Immature natural killer cell (primary cell): ENCODE data around the gene CENPC. TPM values are rescaled to one million over a fixed set of nuclear protein-coding genes. Genes with fewer than 3 reads are reported as not detected.
"Not testable (repeated sequence)": the region's sequence is repeated elsewhere in the genome, so short reads cannot be mapped to it uniquely, and the experiment has no call there.

Experiments
- DNase-seq, 3 donors: peaks; one replicate each; pipeline ENCODE4 v3.0.0; 2022; ENCODE audit warnings: mixed read lengths in 1 of 3
- H3K27ac Mint-ChIP-seq, 6 donors: one replicate each; pipeline ENCODE4 v1.8.0; 2020; ENCODE audit warnings: mixed read lengths in 6 of 6, mild to moderate bottlenecking in 5 of 6, inconsistent platforms in 4 of 6, moderate library complexity in 3 of 6
- H3K27me3 Mint-ChIP-seq, 3 donors: one replicate each; pipeline ENCODE4 v1.8.0; 2020 to 2021; ENCODE audit warnings: low read depth in 3 of 3, mild to moderate bottlenecking in 3 of 3, mixed read lengths in 3 of 3, moderate library complexity in 3 of 3, inconsistent platforms in 1 of 3
- H3K36me3 Mint-ChIP-seq, 3 donors: one replicate each; pipeline ENCODE4 v1.8.0; 2020; ENCODE audit warnings: mixed read lengths in 3 of 3, inconsistent platforms in 2 of 3, mild to moderate bottlenecking in 2 of 3
- H3K4me1 Mint-ChIP-seq, 2 donors: one replicate each; pipeline ENCODE4 v1.8.0; 2020; ENCODE audit warnings: inconsistent platforms in 2 of 2, mild to moderate bottlenecking in 2 of 2, mixed read lengths in 2 of 2, moderate library complexity in 1 of 2
- H3K4me3 Mint-ChIP-seq, 5 donors: one replicate each; pipeline ENCODE4 v1.8.0; 2020; ENCODE audit warnings: mild to moderate bottlenecking in 5 of 5, mixed read lengths in 5 of 5, inconsistent platforms in 3 of 5, moderate library complexity in 3 of 5
- H3K9me3 Mint-ChIP-seq, 6 donors: one replicate each; pipeline ENCODE4 v1.8.0; 2020; ENCODE audit warnings: mild to moderate bottlenecking in 6 of 6, mixed read lengths in 6 of 6, inconsistent platforms in 4 of 6, moderate library complexity in 3 of 6
- polyA plus RNA-seq, 3 donors: library from polyadenylated mRNA; unstranded; fragments of 300-500 nt; fragmentation: Illumina TruSeq; gene quantifications; one replicate each; pipeline ENCODE4 v1.2.3, GENCODE V29; 2021

CENPC gene
- polyA plus RNA-seq, 3 donors from 2014 or later = 6.6 to 21.9 (median 14.2) TPM

DNA sequence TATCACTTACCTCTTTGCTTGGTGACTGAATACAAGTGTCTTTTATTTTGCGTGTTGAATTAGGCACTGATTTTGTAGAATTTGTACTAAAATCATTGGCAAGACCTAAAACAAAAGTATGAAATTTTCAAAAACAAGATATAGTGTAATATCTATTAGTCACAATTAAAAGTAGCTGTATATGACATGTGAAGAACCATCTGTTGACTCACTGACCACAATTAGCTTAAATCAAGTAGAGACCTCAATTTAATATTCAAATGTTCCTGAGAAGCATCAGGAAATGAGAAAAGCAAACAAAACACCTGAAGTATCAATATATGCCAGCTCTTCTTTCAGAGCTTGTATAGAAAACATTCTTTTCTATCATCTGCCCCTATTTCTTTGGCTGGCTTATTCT lies 5.5 kb downstream of the CENPC start:
- peaks cover 32 to 70% of the 10 kb centered on the region in 2 donors for H3K4me1 Mint-ChIP-seq

DNA sequence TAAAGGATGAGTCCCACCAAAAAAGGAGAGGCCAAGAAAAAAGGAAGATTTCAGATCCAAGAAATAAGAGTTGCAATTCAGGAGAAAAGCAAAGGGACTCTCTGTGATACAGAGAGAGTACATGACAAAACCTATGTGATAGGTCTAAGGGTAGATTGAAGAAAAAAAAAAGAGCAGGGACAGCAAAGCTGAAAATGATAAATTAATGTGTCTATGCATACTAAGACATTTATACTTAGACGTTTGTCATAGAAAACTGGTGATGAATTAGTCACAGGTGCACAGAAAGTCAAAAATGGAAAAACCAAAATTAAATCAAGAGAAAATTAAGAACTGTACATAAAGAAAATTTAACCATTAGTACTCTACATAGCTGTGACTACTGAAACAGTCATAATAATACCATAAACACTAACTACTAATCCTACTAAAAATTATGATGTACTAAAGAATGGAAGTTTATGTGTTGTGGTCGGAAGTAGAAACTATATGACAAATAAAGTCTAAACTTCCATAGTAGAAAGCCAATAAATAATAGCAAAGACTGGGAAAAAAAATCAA lies 9.9 kb downstream of the CENPC start:
- H3K9me3 Mint-ChIP-seq = no peaks in the 10 kb centered on the region
- no peak overlapping the region for H3K4me3 Mint-ChIP-seq
- no peak for DNase-seq
- H3K27ac Mint-ChIP-seq = no peak overlapping the region
- H3K36me3 Mint-ChIP-seq = peaks cover 40 to 58% (median 41%) of the 10 kb centered on the region in 3 donors
- no peaks in the 10 kb centered on the region for H3K27me3 Mint-ChIP-seq
- H3K4me1 Mint-ChIP-seq = peaks cover 11 to 62% of the 10 kb centered on the region in 2 donors

More for the DNA sequence above, 5.5 kb downstream of the CENPC start:
- Mint-ChIP-seq H3K36me3 (peaks cover 10 to 23% (median 22%) of the 10 kb centered on the region in 3 donors), H3K27ac (peak overlapping the region in 2 of 6 donors; percentile 5 to 18), H3K4me3 (no peak overlapping the region), H3K27me3 (peaks cover 0 to 3% (median 2%) of the 10 kb centered on the region in 3 donors), H3K9me3 (no peaks in the 10 kb centered on the region)
- DNase-seq = no peak

DNA sequence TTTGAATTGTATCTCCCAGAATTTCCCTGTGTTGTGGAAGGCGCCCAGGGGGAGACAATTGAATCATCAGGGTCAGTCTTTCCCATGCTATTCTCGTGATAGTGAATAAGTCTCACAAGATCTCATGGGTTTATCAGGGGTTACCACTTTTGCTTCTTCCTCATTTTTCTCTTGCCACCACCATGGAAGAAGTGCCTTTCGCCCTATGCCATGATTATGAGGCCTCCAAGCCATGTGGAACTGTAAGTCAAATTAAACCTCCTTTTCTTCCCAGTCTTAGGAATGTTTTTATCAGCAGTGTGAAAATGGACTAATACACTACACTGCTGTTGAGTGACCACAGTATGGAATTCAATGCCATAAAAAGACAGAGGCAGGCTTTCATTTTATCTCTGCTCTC lies 12.2 kb downstream of the CENPC start:
- H3K4me1 Mint-ChIP-seq = peaks cover 7 to 64% of the 10 kb centered on the region in 2 donors
- H3K4me3 Mint-ChIP-seq = no peak overlapping the region
- H3K27me3 Mint-ChIP-seq = peaks cover 0 to 1% (median 0%) of the 10 kb centered on the region in 3 donors
- H3K9me3 Mint-ChIP-seq = no peaks in the 10 kb centered on the region
- H3K36me3 Mint-ChIP-seq = peaks cover 35 to 60% (median 47%) of the 10 kb centered on the region in 3 donors
- peak overlapping the region in 1 of 6 donors; percentile 53 for H3K27ac Mint-ChIP-seq
- no peak for DNase-seq

DNA sequence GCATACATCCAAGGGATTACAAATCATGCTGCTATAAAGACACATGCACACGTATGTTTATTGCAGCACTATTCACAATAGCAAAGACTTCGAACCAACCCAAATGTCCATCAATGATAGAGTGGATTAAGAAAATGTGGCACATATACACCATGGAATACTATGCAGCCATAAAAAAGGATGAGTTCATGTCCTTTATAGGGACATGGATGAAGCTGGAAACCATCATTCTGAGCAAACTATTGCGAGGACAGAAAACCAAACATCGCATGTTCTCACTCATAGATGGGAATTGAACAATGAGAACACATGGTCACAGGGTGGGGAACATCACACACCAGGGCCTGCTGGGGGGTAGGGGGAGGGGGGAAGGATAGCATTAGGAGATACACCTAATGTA lies 12.9 kb downstream of the CENPC start:
- H3K4me1 Mint-ChIP-seq = peaks cover 7 to 70% of the 10 kb centered on the region in 2 donors
- H3K27me3 Mint-ChIP-seq, H3K9me3 Mint-ChIP-seq, DNase-seq, H3K27ac Mint-ChIP-seq, H3K4me3 Mint-ChIP-seq: not testable (repeated sequence)
- peaks cover 34 to 59% (median 47%) of the 10 kb centered on the region in 3 donors for H3K36me3 Mint-ChIP-seq

DNA sequence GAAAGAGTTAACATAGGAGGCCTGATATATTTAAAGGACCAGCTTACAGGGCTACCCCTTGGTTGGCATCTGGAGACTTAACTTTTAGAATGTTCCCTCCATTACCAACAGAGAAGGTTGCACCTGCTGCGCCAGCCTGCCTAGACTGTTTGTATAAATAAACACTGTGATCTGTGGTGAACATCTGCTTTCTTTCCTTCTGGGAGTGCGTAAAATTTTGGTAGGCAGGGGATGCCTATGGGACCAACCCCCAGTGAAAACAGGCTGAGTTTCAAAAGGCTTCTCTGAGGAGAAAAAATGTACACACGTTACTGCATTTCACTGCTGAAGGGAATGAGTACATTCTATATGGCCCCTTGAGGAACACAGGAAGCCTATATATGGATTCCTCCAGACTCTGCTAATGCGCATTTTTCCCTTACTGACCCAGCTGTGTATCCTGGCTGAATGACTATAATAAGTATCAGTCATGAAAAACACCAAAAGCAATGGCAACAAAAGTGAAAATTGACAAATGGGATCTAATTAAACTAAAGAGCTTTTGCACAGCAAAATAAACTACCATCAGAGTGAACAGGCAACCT lies 13.8 kb downstream of the CENPC start:
- Mint-ChIP-seq H3K4me3 (no peak overlapping the region), H3K27me3 (peaks cover 0 to 1% (median 0%) of the 10 kb centered on the region in 3 donors), H3K9me3 (no peaks in the 10 kb centered on the region), H3K36me3 (peaks cover 34 to 67% (median 47%) of the 10 kb centered on the region in 3 donors), H3K4me1 (peaks cover 14 to 79% of the 10 kb centered on the region in 2 donors), H3K27ac (no peak overlapping the region)
- DNase-seq = no peak

DNA sequence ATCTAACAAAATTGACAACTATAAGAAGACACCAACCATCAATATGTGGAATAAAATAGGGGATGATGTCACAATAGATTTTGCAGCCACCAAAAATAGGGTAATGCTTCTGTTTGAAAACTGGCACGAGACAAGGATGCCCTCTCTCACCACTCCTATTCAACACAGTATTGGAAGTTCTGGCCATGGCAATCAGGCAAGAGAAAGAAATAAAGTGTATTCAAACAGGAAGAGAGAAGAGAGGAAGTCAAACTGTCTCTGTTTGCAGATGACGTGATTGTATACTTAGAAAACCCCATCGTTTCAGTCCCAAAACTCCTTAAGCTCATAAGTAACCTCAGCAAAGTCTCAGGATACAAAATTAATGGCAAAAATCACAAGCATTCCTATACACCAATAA lies 21.2 kb downstream of the CENPC start:
- not testable (repeated sequence) for DNase-seq
- peaks cover 12 to 44% (median 19%) of the 10 kb centered on the region in 3 donors for H3K36me3 Mint-ChIP-seq

DNA sequence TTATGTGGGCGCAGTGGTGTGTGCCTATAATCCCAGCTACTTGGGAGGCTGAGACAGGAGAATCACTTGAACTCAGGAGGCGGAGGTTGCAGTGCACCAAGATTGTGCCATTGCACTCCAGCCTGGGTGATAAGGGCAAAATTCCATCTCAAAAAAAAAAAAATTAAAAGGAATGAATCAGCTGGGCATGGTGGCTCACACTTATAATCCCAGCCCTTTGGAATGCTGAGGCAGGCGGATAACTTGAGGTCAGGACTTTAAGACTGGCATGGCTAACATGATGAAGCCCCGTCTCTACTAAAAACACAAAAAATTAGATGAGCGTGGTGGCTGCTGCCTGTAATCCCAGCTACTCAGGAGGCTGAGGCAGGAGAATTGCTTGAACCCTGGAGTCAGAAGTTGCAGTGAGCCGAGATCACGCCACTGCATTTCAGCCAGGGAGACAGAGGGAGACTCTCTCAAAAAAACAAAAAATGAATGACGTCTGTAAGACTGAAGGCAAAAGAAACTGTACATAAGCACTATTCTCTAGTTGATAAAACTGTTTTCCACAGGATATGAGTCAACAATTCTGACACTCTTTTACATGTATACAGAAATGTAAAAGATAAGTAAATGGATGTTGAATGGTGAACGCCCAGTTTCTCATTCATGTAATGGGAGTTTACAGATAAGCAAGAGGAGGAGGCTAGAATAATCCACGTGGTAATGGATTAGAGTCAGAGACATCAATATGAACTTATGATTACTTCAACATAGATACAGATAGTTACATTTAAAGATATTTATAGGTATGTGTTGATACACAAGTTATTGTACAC lies 22.2 kb downstream of the CENPC start:
- DNase-seq = peak in 2 of 3 donors; percentile 8 to 14

More for the DNA sequence above, 21.2 kb downstream of the CENPC start:
- not testable (repeated sequence) for H3K27me3 Mint-ChIP-seq, H3K9me3 Mint-ChIP-seq
- peak overlapping the region in 3 of 6 donors; percentile 24 to 77 (median 33) for H3K27ac Mint-ChIP-seq
- H3K4me3 Mint-ChIP-seq = peak overlapping the region in 3 of 5 donors; percentile 4 to 53 (median 20)
- H3K4me1 Mint-ChIP-seq = peaks cover 61 to 94% of the 10 kb centered on the region in 2 donors

DNA sequence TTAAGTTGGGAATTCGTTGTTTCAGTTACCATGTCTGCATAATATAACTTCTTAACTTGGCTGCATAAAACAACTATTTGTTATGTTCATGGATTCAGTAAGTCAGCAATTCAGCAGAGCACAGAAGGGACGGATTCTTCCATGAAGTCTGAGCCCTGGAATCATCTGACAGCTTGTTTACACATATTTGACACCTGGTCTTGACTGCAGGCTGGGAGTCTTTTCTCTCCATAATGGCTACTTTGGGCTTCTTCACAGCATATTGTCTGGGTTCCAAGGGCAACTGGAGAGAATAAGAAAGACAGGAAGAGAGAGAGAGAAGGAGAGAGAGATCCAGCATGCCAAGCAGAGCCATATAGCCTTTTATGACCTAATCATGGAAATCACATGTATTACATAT lies 23.1 kb downstream of the CENPC start:
- DNase-seq = no peak
- Mint-ChIP-seq H3K9me3 (no peaks in the 10 kb centered on the region), H3K36me3 (peaks cover 14 to 44% (median 19%) of the 10 kb centered on the region in 3 donors), H3K27me3 (peaks cover 0 to 8% (median 2%) of the 10 kb centered on the region in 3 donors), H3K4me3 (peak overlapping the region in 2 of 5 donors; percentile 46 to 51), H3K27ac (peak overlapping the region in 4 of 6 donors; percentile 26 to 65 (median 54)), H3K4me1 (peaks cover 63 to 83% of the 10 kb centered on the region in 2 donors)

More for the DNA sequence above, 22.2 kb downstream of the CENPC start:
- Mint-ChIP-seq H3K4me1 (peaks cover 63 to 92% of the 10 kb centered on the region in 2 donors), H3K9me3 (no peaks in the 10 kb centered on the region), H3K36me3 (peaks cover 14 to 44% (median 19%) of the 10 kb centered on the region in 3 donors), H3K4me3 (peak overlapping the region in 2 of 5 donors; percentile 11 to 42), H3K27me3 (peaks cover 0 to 8% (median 2%) of the 10 kb centered on the region in 3 donors), H3K27ac (peak overlapping the region in 5 of 6 donors; percentile 63 to 78 (median 69))

DNA sequence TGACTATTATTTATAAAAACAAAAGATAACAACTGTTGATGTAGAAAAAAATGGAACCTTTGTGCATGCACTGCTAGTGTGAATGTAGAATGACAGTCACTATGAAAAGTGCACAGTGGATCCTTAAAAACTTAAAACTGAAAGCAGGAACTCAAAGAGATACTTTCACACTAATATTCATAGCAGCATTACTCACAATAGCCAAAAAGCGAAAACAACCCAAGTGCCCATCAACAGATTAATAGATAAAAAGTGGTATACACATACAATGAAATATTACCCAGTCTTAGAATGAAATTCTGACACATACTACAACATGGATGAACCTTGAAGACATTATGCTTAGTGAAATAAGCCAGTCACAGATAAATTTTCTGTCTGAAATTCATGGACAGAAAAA lies 23.8 kb downstream of the CENPC start:
- Mint-ChIP-seq H3K36me3 (peaks cover 18 to 40% (median 19%) of the 10 kb centered on the region in 3 donors), H3K4me1 (peaks cover 56 to 81% of the 10 kb centered on the region in 2 donors), H3K4me3 (no peak overlapping the region), H3K27ac (peak overlapping the region in 4 of 6 donors; percentile 39 to 77 (median 70)), H3K27me3 (peaks cover 0 to 8% (median 2%) of the 10 kb centered on the region in 3 donors), H3K9me3 (no peaks in the 10 kb centered on the region)
- DNase-seq = no peak

DNA sequence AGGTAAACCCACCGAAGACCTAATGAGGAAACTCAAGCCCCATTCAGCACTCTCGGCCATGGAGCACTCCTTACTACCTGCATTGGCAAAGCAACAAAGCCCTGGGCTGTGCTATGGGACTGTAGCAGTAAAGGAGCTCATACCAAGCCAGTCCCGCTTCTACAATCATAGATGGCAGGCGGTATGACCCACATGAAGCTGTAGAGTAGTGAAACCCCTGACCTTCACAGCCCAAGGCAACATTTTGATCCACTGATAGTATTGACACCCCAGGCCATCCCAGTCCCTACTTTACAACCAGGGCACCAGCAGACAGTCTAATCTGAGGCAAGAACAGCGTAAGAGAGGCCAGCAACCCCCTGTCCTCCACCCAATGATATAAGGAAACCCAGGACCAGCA lies 25.2 kb downstream of the CENPC start:
- peaks cover 15 to 34% (median 18%) of the 10 kb centered on the region in 3 donors for H3K36me3 Mint-ChIP-seq
- no peak for DNase-seq
- peaks cover 0 to 4% (median 2%) of the 10 kb centered on the region in 3 donors for H3K27me3 Mint-ChIP-seq
- H3K27ac Mint-ChIP-seq = peak overlapping the region in 2 of 6 donors; percentile 12 to 60
- peaks cover 43 to 69% of the 10 kb centered on the region in 2 donors for H3K4me1 Mint-ChIP-seq
- H3K4me3 Mint-ChIP-seq = no peak overlapping the region
- H3K9me3 Mint-ChIP-seq = no peaks in the 10 kb centered on the region

DNA sequence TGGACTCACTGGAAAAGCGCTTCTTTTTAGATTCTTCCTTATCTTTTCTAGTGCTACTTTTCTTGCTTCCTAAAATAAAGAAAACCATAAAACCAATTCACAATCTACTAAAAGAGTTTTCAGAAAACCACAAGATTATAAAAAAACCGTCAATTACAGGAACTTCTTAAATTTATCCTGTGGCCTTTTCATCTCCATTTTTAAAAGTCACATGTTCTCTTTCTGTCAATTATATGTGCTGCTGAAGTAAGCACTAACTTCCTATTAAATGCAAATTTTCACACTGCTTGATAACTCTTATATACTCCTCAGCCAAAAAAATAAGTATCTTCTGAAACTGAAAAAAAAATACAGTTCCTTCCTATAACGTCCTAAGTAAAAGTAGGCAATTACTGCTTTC lies 32.8 kb downstream of the CENPC start:
- no peaks in the 10 kb centered on the region for H3K9me3 Mint-ChIP-seq
- peaks cover 9 to 40% of the 10 kb centered on the region in 2 donors for H3K4me1 Mint-ChIP-seq
- no peaks in the 10 kb centered on the region for H3K27me3 Mint-ChIP-seq
- peaks cover 28 to 43% (median 29%) of the 10 kb centered on the region in 3 donors for H3K36me3 Mint-ChIP-seq
- H3K4me3 Mint-ChIP-seq = no peak overlapping the region
- peak overlapping the region in 2 of 6 donors; percentile 3 to 9 for H3K27ac Mint-ChIP-seq
- no peak for DNase-seq

DNA sequence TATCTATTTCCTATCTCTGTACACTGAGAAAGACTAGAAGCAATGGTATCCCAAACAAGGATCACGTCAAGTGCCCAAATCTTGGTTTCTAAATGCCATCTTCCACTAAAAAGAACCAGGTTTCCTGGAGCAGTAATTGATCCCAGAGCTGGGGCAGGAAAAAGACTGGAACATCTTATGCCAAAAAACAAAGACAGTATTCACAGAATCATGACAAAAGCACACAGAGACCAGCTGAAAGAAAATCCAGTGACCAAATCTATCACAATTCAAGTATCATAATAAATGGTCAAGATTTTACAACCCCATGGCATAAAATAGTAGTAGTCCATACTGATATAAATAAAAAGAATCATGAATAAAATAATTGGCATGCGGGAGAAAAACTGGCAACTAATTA lies 44.9 kb downstream of the CENPC start:
- peaks cover 10 to 44% of the 10 kb centered on the region in 2 donors for H3K4me1 Mint-ChIP-seq
- DNase-seq = no peak
- no peak overlapping the region for H3K27ac Mint-ChIP-seq
- H3K27me3 Mint-ChIP-seq = peaks cover 0 to 1% (median 0%) of the 10 kb centered on the region in 3 donors
- H3K9me3 Mint-ChIP-seq = no peaks in the 10 kb centered on the region
- H3K36me3 Mint-ChIP-seq = peaks cover 28 to 46% (median 30%) of the 10 kb centered on the region in 3 donors
- no peak overlapping the region for H3K4me3 Mint-ChIP-seq

DNA sequence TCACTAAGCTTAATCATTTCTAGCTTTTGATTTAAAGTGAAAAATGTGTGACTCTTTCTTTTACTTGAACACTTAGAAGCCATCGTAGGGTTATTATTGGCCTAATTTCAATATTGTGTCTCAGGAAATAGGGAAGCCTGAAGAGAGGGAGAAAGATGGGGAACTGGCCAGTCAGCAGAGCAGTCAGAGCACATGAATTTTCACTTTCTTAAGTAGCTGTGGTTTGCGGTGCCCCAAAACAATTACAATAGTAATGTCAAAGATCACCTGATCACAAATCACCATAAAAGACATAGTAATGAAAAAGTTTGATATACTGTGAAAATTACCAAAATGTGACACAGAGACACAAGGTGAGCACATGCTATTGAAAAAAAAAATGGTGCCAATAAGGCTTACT lies 45.5 kb downstream of the CENPC start:
- Mint-ChIP-seq H3K9me3 (no peaks in the 10 kb centered on the region), H3K27ac (peak overlapping the region in 2 of 6 donors; percentile 47 to 63), H3K4me1 (peaks cover 11 to 48% of the 10 kb centered on the region in 2 donors), H3K36me3 (peaks cover 27 to 45% (median 28%) of the 10 kb centered on the region in 3 donors), H3K27me3 (peaks cover 0 to 1% (median 0%) of the 10 kb centered on the region in 3 donors), H3K4me3 (no peak overlapping the region)
- DNase-seq = no peak
